Keratinocyte (primary cell): ENCODE data around the gene EGFR.

ENCODE experiments used
- EZH2 ChIP-seq: IDR thresholded peaks from one replicate; pipeline ENCODE4 v1.6.1; 2012; ENCODE audit warnings: inconsistent platforms, mild to moderate bottlenecking, low read length, moderate library complexity
- TF ChIP-seq, protein P1 (sequence below), 3 experiments: IDR thresholded peaks in 1 of 3; conservative IDR thresholded peaks in 1 of 3; optimal IDR thresholded peaks in 1 of 3; 2 replicates in 2 of 3; 3 replicates in 1 of 3; pipeline versions ENCODE3 to v1.5.1; 2011; ENCODE audit warnings: low read length in 3 of 3, mild to moderate bottlenecking in 3 of 3, moderate library complexity in 2 of 3, control low read depth in 1 of 3, inconsistent platforms in 1 of 3; ENCODE audit not compliant: insufficient read depth in 2 of 3; ENCODE audit errors: extremely low read depth in 1 of 3

- TF ChIP-seq, protein P1, sequence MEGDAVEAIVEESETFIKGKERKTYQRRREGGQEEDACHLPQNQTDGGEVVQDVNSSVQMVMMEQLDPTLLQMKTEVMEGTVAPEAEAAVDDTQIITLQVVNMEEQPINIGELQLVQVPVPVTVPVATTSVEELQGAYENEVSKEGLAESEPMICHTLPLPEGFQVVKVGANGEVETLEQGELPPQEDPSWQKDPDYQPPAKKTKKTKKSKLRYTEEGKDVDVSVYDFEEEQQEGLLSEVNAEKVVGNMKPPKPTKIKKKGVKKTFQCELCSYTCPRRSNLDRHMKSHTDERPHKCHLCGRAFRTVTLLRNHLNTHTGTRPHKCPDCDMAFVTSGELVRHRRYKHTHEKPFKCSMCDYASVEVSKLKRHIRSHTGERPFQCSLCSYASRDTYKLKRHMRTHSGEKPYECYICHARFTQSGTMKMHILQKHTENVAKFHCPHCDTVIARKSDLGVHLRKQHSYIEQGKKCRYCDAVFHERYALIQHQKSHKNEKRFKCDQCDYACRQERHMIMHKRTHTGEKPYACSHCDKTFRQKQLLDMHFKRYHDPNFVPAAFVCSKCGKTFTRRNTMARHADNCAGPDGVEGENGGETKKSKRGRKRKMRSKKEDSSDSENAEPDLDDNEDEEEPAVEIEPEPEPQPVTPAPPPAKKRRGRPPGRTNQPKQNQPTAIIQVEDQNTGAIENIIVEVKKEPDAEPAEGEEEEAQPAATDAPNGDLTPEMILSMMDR (optimal IDR thresholded peaks at IDR 0.05 in 1 of 3, IDR thresholded peaks at IDR 0.05 in 1 of 3, conservative IDR thresholded peaks at IDR 0.05 in 1 of 3; ENCODE audit: extremely low read depth in 1 of 3, insufficient read depth in 2 of 3, low read length in 3 of 3), result no peak
- TF ChIP-seq EZH2, result no peak
Measured at GRCh38 chr7:55152516-55152915, 133.7 kb downstream of the EGFR start.
